Measurements from ENCODE around the gene CDON. TPM values are rescaled to one million over a fixed set of nuclear protein-coding genes. Genes with fewer than 3 reads are reported as not detected.

CDON gene
- total RNA-seq, 1 donor from 2014 or later = 25.8 TPM

DNA sequence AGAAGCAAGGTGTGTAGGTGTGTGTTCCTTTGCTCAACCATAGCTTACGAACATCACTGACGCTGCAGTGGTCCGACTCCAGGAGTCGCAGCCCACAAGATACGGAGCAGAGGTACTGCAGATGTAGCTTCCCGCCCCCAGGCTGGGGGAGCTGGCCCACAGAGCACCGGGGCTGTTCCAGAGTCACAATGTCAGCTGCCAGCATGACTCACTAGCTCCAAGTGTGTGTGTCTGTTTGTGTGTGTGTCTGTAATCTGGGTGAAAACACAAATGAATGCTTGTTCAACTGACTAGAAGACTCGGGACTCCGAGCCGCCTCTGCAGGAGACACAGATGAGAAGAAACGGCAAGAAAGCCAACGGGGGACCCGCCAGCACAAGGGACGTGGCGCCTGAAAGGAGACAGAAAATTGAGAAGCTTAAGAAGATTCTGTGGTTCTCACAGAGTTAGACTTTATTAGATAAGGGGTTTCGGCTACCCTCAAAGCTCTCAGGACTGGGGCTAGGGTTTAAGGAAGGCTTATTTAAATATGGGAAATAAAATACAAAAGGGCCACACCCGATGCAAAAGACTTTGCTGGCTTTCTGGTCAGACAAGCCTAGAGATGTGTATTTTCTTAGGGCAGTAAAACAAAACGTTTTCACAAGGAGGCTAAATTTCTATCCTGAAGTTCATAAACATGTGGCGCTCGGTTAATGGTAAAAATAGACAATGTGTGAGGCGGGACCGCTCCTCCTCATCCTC lies 106.1 kb downstream of the CDON start:
- no peak for DNase-seq (ENCODE audit: low spot score)

GRCh38 chr11:125955856-125956255 lies 106.8 kb downstream of the CDON start:
- DNase-seq (ENCODE audit: low spot score) = no peak

DNA sequence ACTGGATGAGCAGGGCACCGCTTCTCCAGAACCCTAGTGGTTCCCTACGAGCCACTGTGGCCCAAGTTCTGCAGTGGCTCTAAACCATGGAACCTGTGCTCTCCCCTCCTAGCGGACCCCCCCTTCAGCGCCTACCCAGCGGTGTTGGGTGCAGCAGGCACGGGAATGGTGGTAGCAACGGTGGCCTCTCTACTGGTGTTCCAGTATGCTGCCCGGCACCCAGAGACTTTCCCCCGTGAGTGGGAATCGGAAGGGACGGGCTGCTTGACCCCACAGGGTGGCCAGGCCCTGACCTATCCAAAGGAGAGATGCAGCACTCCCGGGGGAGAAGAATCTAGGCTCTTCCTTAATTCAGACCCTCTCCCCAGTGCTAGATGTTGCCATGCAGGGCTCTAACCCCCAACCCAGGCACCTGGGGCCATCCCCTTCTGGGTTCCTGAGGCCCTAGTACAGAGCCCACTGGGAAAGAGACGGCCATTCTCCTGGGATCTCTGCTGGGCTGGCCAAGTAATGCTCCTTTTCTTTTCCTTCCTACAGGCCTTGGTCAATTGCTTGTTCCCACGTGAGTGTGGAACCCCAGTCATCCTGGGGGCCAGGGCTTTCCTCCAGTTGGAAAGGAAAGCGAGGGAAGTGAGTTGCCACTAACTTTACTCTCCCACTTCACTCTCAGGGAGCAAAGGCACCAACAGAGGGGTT lies 107.6 kb downstream of the CDON start:
- DNase-seq (ENCODE audit: low spot score) = no peak

- DNase-seq (ENCODE audit: low spot score) = no peak
These were observed 108.3 kb downstream of the CDON start for GRCh38 chr11:125954123-125954944.

DNA sequence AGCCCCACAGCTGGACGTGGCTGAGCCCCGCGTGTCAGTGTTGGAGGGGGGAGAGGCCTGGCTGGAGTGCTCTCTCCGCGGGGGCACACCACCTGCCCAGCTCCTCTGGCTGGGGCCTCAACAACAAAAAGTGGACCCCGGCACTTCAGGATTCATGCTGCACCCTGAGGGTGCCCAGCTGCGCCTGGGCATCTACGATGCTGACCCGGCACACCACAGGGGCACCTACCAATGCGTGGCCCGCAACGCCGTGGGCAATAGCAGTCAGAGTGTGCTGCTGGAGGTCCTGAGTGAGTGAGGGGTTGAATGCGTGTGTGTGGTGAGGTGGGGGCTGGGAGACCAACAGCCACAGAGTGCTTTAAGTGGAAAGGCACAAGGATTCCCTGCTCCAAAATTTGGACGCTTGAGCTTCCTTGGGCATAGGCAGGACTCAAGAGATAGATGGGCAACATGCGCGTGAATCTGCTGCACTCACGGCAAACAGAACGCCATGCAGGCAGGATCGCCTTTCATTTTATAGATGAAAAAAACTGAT lies 109.2 kb downstream of the CDON start:
- no peak for DNase-seq (ENCODE audit: low spot score)

- DNase-seq (ENCODE audit: low spot score) = peak; percentile 52
These were observed 109.7 kb downstream of the CDON start for GRCh38 chr11:125952973-125953372.

- no peak for DNase-seq (ENCODE audit: low spot score)
These were observed 110.1 kb downstream of the CDON start for GRCh38 chr11:125952559-125952958.

GRCh38 chr11:125951731-125952130 lies 110.9 kb downstream of the CDON start:
- DNase-seq (ENCODE audit: low spot score) = no peak

DNA sequence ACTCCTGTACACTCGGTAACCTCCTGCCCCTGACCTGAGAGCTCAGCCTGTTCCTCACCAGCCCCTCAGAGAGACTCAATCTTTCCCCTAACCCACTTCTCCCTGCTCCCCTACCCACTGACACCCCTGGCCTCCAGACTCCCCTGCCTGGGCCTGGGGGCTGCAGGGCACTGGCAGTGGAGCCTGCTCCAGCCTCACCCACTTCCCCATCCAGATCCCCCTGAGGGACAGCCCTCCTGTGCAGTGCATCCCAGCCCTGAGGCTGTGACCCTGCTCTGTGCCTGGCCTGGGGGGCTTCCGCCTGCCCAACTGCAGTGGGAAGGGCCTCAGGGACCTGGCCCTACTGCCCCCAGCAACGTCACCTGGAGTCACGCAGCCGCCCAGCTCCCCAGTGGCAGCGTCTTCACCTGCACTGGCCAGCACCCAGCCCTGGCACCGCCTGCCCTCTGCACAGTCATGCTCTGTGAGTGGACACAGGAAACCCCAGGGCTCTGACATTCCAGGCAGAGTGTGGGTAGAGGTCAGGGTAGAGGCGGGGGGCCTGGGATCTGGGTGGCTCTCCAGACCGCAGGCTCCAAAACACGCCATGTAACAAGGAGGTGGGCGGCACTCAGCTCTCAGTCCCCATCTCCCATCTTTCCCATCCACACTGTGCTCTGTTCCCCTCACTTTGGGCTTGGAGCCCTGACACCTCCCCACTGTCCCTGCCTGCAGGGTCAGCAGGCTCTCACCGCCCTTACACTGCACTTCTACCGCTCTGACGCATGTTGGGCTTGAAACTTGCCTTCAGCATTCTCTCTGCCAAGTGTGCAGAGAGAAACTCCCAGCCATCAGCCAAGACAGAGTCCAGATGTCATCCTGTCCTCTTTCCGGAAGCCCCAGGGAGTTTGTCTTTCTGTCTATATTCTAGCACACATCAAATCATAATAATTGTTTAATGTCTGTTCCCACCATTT lies 111.7 kb downstream of the CDON start:
- DNase-seq (ENCODE audit: low spot score) = peak; percentile 66

DNA sequence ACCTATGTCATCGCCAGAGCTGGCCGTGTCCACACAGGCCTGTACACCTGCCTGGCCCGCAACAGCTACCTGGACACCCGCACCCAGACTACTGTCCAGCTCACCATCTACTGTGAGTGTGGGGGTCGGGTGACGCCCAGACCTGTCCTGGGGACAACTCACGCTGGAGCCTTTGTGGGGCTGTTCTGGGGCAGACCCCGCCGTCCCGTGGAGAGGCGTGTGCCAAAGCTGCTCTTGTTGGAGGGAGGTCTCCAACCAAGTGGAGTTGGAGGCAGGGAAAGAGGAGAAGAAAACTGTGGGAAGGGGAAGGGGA lies 112.5 kb downstream of the CDON start:
- DNase-seq (ENCODE audit: low spot score) = no peak

GRCh38 chr11:125949271-125950177 lies 113.1 kb downstream of the CDON start:
- no peak for DNase-seq (ENCODE audit: low spot score)

DNA sequence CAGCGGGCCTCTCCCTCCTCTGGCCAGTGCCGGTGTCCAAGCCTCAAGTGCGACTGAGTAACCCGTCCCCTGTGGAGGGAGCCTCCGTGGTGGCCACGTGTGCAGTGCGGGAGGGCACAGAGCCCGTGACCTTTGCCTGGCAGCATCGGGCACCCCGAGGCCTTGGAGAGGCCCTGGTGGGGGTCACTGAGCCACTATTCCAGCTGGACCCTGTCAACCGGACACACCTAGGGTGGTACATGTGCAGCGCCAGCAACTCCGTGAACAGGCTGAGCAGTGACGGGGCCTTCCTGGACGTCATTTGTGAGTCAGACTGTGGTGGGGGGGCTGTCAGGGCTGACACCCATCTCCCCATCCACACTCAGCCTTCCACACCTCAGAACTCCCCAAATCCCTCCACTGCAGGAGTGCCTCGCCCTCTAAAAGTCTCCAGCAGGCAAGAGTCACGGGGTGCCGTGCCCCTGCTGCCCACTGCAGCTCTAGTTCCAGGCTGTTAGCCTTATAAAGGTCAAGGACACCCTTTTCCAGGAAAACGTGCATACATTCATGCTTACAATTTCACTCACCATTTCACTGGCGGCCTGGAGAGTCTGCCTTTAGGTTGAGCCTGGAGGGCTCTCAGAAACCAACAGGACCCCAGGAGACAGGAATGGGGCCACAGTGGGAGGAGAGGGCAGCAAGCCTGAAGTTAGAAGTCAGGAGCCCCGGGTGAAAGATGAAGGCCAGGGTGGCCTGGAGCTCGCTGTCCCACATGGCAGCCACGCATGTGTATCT lies 114.2 kb downstream of the CDON start:
- DNase-seq (ENCODE audit: low spot score) = no peak

DNA sequence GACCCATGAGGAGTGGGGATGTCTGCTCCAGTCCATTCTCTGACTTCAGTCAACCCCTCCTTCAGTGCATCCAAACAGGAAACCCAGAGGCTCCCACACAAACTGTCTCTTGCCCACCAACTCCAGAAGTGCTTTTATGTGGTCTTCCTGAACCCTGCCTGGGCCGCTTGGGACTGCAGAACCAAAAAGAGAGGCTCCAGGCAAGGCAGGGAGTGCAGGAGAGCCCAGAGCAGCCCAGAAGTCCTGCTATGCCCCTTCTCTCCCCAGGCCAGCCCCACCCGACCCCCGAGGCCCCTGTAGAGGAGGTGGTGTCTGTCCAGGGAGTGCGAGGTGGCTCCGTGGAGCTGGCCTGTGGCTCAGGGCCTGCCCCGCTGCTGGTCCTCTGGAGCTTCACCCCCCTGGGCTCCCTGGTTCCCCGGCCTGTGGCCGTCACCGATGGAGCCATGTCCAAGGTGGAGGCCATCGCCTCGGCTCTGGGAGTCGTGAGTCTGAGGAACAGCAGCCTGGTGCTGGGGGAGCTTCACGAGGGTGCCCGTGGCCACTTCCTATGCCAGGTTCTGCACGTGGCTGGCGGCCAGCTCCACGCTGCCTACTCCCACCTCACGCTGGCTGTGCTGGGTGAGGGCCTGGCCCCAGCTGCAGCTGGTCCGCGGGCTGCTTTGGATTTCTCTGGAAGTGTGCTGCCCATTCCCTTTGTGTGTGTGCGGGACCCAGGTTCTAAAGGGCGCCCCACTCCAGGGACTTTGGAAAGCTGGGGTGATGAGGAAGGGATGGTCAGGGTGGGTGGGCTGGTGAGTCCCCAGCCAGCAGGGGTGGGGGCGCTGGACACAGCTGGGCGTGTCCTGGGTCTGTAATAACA lies 115.0 kb downstream of the CDON start:
- no peak for DNase-seq (ENCODE audit: low spot score)

DNA sequence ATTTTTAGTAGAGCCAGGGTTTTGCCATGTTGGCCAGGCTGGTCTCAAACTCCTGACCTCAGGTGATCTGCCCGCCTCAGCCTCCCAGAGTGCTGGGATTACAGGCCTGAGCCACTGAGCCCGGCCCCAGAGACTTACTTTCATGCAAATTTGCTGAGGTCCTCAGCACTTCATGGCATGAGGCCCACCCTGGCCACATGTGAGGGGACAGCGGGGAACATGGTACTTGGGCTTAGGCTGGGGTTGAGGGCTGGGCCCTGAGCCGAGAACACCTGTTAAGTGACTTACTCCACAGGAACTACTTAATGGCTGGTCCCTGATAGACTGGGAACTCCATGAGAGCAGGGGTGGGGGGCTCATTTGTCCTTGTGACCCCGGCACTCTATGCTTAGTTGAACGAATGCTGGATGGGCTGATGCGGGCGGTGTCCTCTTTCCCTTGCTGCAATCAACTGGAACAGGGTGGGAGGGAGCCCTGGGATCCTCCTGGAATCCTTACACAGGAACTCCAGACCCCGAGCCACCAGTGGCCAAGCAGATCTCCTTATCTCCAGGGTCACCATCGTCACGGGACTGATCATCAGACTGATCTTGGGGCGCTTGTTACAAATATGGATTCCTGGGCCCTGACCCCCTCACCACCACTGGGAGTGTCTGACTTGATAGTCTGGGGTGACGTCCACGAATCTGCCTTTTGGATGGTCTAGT lies 115.8 kb downstream of the CDON start:
- DNase-seq (ENCODE audit: low spot score) = no peak

DNA sequence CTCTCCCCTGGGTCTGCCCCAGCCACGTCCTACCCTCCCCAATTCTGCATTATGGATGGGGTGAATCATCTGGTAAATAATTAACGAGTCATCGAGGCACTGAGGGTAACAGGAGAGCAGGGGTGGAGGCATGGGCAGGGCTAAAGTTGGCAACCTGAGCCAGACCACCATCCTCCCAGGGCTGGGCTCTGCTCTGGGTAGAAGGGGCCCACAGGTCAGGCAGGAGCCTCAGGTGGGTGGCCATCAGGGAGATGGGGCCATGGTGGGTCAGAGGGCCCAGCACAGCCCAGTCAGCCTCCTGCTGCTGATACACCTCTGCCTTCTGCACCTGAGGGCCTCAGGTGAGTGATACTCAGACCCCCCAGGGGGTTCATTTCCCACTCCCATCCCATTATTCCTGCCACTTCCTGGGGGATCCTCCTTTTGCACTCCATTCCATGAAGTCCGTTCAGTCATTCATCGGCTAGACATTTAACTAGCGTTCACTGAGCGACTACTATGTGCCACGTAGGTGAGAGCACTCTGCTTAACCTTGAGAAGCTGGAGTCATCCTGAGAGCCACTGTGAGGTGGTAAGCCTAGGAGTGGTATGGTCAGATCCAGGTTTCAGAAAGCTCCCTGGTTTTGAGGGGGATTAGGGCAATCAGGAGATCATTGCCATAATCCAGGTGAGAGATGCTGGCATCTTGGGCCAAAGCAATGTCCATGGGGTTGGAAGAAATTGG lies 116.7 kb downstream of the CDON start, which contains the start of gene VSIG10L2:
TSS of gene VSIG10L2 (plus strand) at position 248 of the 724 bp plus-strand sequence. CDS start at position 260, 12 bp downstream.
- DNase-seq (ENCODE audit: low spot score) = peak; percentile 5

DNA sequence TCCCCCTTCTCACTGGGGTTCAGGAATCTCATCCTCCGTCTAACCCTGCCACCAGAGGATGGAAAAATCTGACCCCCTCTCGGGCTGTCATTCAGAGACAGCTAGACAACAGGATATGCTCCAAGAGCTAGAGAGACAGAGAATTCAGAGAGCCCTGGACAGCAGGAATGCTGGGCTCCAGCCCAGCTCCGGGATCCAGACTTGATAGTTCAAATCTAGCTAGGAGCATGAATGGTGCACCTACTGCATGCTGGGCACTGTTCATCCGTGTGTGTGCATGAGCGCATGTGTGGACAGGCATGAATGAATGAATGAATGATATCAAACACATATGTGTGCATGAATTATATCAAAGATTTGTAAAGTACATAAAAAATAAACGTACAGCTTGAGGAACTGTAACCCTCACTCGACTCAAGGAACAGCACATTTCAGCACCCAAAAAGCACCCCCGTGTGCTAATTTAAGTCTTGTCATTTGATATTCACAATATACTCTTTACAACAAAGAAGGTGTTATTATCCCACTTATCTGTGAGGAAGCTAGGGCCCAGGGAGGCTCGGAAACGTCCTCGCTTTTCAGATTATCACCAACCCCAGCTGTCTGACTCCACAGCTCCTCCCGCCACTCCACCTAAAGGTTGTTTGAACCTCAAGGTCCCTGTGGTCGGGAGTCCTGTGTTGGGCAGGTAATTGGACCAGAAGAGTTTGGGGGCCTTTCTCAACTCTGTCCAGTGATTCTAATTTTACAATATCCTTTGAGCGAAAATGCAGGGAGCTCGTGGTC lies 117.5 kb downstream of the CDON start:
- peak; percentile 9 for DNase-seq (ENCODE audit: low spot score)
